SKM-1 treated with dmso at 0.1 percent for 144 hours (cell line): ENCODE results near the gene RMND5B.
A peak's percentile ranks its signal among the peaks of the same experiment; 100 is the strongest.

Experiments used
- DNase-seq: peaks from one replicate; lab custom pipeline; 2025; ENCODE audit not compliant: unreplicated experiment; lab: John Stamatoyannopoulos, UW

The RMND5B gene

DNA sequence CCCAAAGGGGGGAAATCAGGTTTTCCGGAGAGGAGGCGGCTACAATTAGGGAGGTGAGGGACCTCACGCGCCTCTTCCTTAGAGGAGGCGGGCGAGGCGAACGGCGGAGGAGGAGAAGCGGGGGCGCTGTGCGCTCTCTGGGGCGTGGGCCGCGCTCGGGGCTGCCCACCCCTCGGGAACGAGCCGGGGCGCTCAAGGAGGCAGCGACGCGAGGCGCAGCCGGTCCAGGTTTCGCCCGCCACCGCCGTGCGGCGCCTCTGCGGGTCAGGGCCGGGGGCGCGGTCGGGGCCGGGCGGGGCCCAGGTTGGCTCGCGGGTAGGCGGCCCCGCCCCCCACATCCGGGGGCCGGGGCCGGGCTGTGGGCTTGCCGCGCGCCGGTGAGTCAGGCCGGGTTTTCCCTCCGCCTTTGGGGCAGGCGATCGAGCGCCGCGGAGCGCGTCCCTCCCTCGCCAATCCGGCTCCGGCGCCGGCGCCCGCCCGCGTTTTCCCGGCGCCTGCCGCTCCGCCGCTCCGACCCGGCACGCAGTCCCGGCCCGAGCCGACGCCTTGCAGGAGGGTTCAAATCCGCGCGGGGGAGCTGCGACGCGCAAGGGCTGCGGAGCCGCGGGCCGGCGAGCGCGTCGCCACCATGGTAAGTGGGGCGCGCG is 17.6 kb upstream of the RMND5B start, which contains the start of gene N4BP3:
TSS of gene N4BP3 (plus strand) at position 392 of the 647 bp plus-strand sequence. CDS start 6,052 bp downstream, outside the sequence.
- DNase-seq: peak; percentile 19

DNA sequence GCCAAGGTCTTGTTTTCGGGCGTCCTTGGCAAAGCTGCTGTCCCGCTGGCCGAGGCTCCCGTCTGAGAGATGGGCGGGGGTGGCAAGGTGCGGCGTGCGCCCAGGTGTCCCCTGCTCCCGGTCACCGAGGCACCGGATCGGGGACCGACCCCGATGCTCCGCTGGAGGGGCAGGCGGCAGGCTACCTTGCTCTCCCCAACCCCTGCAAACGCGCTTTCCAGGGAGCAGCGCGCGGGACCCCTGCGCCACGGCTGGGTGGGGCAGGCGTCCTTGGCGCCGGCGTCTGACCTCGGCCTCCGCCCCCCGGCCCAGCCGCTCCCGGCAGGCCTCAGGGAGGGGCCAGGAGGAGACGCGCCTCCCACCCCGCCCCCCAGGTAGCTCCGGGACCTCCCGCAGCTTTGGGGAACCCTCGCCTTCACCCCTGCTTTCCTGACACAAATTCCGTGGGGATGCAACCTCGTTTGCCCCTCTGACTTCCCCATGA is 16.9 kb upstream of the RMND5B start:
- no peak for DNase-seq

DNA sequence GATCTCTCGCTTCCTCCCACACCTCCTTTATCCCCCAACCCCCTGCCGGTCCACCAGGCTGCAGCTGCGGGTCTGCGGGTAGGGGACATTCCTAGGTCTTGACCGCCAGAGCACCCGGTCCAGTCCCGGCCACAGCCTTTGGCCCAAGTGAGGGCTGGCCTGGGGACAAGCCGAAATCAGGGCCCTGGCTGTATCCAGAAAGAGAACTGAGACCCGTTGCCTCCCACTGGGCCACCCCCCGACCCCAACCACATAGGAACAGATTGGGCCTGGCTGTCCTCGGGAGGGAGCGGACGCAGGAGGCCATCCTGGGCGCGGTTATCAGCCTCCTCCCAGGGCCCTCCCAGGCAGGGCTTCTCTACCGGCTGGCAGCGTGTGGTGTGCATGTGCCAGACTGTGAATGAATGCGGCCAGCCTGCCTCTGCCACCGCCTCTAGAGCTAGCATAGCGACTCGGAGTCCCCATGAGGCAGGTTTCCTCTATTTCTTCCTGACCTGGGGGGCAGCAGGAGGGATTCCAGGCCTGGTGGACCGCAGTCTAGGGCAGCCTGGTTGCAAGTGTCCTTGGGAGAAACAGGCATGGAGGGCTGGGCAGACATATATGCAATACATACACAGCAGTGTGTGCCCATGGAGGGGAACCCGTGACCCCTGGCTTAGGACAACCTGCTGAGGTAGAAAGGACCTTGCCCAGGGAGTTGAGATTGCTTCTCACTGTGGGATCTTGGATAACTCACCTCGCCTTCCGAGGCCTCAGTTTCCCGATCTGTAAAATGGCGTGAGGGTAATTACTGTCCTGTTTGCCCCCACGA is 16.3 kb upstream of the RMND5B start:
- no peak for DNase-seq

DNA sequence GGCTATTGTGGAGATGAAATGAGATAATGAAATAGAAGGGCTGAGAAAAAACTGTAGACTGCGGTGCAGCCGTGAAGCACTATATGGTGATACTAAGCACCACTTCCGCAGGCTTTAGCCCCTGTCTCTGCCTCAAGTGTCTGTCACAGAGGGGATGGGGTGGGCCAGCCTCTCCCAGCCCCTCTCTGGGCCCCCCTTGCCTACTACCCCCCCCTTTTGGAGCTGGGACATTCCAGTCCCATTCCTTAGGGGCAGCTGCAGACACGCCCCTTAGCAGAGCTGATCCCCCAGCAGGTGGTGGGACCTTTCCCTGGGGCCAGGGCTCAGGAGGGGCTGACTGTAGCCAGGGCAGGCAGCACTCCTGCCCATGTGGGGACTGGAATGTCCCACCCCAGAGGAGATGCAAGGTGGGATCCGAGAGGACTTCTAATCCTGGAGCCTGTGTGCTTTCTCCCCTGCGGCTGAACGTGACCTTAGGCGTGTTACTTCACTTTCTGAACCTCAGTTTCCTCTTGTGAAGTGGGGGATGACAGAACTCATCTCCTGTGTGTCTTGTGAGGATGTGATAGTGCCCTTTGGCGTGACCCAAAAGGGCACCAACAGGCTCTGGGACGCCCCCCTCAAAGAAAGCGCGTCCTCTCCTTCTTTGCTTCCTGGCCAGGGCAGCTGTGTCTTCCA is 15.5 kb upstream of the RMND5B start:
- no peak for DNase-seq

DNA sequence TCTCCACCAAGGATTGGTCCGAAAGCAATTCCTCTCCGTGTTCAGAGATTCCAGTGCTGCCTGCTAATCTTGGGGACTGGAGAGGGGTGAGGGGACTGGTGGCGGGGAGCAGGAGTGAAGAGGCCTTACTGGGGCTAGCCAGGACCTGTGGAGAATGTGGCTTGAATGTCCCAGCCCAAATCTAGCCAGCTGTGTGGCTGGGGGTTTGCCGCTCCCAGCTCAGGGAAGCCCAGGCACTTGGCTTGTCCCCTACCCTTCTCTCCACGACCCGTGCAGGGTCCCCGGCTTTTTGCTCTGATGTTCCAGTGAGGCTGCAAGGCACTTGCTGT is 15.0 kb upstream of the RMND5B start:
- no peak for DNase-seq

DNA sequence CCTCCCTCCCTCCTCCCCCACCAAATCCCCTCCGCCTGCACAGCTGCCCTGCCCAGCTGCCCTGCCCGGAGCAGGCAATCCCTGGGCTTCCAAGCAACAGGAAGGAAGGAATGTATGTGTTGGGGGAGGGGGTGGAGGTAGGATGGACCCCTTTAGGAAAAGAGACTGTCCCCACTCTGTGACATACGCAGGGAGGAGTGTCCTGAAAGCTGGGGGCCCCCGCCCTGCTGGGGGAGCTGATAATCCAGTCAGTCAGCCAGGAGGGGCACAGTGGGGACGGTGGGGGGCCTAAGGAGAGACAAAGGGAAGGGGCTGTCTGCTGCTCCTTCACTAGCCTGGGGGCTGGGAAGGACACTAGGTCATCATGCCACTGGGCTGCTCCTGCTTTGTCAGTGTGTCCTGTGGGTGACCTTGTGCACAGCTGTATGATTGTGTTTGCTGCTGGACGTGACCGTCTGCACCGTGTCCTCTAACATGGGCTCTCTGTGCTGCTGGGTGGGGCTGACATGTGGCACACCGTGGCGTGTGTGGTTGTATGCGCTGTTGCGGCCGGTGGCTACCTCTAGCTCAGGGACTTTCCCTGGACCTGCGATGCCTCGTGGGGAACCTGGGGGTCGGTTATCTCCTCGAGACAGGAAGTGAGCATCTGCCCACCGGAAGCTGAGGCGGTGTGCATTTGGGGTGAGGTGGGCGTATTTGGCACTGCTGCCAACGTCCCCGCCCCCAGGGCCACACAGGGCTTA is 14.5 kb upstream of the RMND5B start:
- DNase-seq: no peak

DNA sequence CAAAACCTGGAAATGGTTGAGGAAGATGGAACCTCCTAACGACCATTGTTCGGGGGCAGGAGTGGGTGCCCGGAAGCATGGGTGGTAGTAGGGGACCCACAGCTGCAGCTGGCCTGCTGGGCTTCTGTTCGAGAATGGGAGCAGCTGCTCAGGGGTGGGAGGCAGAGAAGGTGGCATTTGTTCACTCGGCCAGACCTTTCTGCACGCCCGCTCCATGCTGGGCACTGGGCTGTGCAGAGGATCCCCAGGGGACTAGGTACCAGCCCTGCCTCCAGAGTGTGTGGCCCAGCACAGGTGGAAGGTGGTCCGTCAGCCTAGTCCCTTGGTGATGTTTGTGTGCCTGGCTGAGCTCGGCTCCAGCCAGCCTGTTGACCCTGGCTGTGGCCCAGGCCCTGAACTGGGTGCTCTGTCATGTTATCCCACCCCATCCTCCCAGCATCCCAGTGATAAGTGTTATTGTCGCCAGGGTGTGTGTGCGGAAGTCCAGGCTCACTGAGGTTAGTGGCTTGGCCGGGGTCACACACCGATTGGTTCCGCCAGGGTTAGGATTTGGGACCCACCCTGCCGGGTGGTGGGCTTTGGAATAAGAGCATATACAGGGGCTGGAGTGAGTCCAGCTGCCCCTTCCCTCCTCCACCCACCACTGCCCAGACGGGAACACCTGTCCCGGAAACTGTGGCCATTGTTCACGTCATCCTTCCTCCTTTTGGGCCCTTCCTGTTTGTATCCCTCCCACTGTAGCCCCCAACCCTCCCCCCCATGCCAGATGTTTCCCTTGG is 12.7 kb upstream of the RMND5B start:
- no peak for DNase-seq

DNA sequence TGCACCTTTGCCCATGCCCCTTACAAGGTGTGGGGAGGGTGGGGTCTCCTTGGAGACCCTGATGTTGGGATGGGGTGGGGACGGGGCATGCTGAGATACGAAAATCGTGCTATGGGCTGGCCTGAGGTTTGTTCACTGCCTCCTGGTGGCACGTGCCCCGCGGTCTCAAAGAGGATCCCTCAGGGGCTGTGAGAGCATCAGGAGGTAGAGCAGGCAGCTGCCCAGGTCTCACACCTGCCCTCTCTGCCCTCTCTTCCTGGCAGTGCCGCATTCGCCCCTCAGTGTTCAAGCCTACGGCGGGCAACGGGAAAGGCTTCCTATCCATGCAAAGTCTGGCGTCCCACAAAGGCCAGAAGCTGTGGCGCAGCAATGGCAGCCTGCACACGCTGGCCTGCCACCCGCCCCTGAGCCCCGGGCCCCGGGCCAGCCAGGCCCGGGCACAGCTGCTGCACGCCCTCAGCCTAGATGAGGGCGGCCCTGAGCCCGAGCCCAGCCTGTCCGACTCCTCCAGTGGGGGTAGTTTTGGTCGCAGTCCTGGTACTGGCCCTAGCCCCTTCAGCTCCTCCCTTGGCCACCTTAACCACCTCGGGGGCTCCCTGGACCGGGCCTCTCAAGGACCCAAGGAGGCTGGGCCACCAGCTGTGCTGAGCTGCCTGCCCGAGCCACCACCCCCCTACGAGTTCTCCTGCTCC is 10.8 kb upstream of the RMND5B start:
- DNase-seq: no peak

DNA sequence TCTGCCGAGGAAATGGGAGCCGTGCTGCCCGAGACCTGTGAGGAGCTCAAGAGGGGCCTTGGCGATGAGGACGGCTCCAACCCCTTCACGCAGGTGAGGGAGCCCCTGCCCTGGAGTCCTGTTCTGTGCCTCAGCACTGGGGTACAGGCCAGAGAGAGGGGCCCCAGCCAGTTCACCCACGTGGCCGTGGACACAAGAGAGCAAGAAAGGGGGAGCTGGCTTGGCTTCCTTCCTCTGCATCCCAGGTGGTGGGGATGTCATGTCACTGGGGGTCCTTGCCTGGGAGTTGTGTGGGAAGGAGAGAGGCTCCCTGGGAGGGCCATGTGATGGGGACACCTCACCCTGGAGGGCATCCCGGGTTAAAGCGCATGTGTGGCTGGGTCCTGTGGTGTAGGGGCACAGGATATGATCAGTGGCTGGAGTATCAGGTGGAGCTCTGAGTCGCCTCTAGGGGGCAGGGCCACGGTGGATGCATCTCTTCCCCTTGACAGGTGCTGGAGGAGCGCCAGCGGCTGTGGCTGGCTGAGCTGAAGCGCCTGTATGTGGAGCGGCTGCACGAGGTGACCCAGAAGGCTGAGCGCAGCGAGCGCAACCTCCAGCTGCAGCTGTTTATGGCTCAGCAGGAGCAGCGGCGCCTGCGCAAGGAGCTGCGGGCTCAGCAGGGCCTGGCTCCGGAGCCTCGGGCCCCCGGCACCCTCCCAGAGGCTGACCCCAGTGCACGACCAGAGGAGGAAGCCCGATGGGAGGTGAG is 10.0 kb upstream of the RMND5B start:
- peak; percentile 67 for DNase-seq

DNA sequence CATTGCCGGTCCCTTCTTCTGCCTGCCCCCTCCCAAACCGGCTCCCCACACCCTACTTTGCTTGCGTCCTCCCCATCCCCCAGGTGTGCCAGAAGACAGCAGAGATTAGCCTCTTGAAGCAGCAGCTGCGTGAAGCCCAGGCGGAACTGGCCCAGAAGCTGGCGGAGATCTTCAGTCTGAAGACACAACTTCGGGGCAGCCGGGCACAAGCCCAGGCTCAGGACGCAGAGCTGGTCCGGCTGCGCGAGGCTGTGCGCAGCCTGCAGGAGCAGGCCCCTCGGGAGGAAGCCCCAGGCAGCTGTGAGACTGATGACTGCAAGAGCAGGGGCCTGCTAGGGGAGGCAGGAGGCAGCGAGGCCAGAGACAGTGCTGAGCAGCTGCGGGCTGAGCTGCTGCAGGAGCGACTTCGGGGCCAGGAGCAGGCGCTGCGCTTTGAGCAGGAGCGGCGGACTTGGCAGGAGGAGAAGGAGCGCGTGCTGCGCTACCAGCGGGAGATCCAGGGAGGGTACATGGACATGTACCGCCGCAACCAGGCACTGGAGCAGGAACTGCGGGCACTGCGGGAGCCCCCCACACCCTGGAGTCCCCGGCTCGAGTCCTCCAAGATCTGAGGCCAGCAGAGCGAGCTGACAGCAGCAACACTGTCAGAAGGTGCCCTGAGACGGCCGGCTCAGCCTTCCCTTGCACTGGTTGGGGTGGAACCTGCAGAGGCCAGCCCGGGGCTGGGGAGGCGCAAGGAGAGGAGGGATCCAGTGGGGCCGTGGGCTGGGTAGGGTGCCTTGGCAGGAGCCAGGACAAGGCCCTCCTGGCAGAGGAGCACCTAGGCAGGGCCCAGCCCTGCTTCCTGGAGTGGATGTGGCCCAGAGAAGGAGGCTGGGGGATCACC is 9.2 kb upstream of the RMND5B start:
- no peak for DNase-seq

DNA sequence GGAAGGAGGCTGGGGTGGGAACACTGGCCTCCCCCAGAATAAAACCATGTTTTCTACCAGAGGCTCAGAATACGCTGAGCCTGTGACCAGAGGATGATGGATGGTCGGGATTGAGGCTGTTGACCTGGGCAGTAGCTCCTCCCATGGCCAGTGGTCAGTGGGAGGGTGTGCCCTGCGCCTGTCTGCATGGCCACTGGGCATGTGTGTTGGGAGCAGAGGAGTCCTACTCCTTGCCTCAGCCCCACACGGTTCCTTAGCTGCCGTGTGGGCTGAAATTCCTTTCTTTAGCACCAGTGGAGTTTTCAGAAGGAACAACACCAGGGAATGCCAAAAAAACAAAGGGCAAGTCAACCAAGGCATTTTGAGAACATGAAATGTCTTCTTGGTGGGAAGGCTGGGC is 8.5 kb upstream of the RMND5B start:
- DNase-seq: no peak

DNA sequence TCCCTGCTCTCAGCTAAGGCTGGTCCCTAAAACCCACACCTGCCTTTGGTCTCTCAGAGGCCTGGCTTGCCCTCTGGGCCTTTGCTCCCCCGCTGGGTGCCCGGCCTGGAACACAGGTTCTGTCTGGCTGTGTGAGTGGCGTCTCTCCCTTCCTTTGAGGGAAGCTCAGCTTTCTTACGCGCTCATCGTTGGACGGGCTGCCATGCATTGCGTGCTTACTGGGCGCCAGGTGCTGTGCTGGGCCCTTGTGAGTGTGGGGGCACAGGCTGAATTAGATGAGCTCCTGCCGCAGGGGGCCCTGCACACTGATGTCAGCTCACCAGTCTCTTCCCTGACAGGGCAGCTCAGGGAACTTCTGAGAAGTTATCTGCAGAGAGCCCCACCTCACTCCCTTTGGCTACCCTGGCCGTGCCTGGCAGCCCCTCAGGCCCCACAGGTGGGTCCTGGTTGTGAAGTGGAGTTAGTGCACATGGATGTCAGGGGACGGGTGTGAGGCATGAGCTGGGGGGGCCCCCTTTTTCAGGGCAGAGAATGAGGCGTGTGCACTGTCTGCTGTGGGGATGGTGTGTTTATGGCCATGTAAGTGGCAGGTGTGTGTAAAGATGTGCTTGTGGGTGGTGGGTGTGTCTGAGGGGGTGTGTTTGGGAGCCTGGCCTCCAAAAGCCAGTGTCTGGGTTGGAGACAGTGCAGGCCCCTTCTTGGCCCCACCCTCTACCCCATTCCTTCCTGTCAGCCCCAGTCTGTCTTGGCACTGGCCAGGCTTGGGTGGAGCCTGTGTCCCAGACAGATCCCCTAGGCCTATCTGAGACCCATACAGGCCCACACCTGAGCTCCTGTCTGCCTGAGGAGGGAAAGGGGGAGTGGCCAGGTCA is 7.5 kb upstream of the RMND5B start:
- DNase-seq: no peak

DNA sequence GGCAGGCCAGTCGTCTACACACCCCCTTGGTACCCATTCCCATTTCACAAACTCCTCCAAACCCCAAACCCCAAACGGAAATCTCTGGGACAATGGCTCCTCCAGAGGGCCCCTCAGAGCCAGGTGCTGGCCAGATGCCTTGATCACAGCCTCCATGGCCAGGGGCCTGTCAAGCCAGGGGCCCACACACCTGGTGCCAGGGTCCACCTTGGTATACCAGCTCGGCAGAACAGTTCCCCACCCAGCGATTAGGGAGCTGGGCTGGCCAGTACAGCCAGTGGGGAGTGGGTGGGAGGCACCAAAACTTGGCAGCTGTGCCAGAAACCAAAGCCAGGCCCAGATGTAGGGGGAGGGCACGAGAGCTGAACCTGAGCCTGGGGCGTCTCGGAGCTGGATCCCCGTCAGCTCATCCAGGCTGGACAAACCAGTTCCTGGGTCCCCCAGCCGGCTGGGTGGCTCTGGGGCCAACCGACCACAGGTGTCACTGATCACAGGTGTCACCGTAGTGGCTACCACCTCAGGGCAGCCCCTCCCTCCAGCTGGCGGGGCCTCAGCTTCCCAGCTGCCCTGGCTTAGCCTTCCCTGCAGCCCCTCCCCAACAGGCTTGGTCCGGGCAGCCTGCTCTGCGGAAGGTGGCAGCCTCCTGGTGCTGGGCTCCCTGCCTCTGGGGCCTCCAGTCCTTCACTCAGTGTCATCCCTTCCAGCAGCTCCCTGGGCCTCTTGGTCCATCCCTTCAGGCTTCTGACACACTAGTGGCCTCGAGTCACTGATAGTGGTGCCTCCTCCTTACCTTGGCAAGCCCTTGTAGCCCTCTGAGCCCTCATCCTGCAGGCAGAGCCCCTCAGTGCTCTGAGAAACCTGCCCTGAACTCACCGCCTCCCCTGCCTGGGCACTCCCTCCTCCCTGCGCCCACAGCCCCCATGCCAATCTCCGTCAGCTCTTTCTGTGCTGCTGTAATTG is 6.6 kb upstream of the RMND5B start:
- DNase-seq: no peak

DNA sequence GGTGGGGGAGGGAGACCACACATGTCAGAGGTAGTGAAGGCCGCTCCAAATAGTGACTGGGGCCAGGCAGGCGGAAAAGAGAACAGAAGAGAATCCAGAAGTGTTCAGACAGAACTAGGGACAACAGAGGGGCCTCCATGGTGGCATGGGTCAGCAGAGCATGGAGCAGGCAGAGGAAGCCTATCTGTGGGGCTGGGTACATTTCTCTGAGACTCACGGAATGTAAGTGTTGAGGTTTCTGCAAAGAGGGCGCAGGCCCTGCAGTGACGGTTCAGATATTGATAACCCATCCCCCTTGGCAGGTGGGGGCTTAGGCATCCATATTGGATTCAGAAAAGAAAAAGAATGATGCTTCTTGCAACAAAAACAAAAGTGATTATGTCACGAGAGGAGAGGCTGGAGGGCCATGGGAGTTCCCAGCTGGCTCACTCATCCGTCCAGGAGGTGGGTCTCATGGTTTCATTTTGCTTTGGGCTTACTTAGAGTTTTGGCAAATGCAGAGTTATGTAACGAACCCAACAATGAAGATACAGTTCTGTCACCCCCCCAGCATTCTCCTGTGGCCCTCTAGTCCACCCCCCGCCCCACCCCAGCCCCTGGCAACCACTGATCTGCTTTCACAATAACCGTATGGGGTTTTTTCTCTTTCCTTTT is 5.4 kb upstream of the RMND5B start:
- DNase-seq: no peak

DNA sequence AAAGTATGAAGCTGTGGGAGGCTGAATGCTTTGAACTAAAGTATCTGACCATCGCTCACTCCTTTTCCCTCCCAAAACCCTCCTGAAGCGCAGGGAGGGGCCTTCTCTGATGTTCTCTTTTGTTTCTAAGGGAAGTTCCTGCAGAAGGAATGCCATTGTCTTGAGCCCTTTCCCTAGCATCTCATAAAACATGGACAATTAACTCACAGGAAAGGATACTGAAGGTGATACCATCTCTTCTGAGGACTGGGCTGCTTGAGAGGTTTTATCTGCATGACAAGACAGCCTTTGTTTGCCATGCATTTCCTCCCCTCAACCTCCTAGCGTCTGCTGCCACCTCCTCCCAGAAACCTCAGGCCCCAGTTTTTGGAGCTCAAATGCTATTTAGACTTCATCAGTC is 4.3 kb upstream of the RMND5B start:
- no peak for DNase-seq
